Measurements from ENCODE around the gene PLCD3.

- TF ChIP-seq, protein P1, sequence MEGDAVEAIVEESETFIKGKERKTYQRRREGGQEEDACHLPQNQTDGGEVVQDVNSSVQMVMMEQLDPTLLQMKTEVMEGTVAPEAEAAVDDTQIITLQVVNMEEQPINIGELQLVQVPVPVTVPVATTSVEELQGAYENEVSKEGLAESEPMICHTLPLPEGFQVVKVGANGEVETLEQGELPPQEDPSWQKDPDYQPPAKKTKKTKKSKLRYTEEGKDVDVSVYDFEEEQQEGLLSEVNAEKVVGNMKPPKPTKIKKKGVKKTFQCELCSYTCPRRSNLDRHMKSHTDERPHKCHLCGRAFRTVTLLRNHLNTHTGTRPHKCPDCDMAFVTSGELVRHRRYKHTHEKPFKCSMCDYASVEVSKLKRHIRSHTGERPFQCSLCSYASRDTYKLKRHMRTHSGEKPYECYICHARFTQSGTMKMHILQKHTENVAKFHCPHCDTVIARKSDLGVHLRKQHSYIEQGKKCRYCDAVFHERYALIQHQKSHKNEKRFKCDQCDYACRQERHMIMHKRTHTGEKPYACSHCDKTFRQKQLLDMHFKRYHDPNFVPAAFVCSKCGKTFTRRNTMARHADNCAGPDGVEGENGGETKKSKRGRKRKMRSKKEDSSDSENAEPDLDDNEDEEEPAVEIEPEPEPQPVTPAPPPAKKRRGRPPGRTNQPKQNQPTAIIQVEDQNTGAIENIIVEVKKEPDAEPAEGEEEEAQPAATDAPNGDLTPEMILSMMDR (conservative IDR thresholded peaks at IDR 0.05 in 1 of 2, IDR thresholded peaks at IDR 0.05 in 1 of 2; ENCODE audit: low read depth in 1 of 2, low read length in 2 of 2): no peak
- no peak for TF ChIP-seq EZH2 (IDR thresholded peaks at IDR 0.05; ENCODE audit: low read length, missing control alignments)
These were observed 15.8 kb downstream of the PLCD3 start for GRCh38 chr17:45116434-45117016.
